HK-2 (cell line): ENCODE results near the gene SEMA3G.
A peak's percentile ranks its signal among the peaks of the same experiment; 100 is the strongest.

Source experiments
- DNase-seq: peaks from one replicate; pipeline ENCODE4 v3.0.0-alpha.2; 2018; ENCODE audit not compliant: unreplicated experiment

The SEMA3G gene

DNA sequence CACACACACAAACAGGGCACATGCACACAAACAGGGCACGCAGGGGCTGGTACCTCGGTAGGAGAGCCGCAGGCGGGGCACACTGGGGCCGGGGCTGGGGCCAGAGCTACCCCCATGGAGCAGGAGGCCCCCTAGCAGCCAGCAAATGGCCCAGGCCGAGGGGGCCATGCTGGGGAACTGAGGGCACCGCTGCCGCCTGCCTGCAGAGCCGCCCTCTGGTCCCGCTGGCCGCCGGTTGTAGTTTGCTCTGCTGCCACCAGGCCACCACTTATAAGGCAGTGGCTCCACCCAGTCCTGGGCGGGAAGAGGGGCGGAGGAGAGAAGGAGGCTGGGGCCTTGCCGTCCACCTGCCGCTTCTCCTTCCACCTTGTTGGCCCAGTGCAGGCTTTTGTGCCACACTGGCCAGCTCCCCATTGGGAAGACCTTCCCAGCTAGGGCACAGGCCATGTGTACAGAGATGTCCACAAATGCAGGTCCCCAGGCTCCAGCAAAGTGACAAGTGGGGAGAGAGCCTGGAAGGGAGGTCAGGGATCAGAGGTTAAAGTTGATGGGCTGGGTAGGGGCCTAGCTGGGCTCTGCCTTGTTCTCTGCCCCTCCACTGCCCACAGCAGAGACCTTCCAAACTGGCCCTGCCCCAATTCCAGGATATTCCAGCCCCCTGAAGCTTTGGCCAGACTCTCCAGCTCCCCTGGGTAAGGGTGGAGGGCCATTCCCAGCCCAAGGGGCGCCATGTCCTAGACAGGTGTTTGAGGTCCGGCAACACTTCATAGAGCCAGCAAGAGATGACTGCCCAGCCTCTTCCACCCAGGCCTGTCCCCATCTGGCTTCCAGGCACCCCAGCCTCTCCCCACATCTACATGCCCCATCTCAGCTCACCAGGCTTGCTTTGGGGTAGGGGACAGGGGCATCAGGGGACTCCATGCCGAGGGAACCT, at the start of gene SEMA3G:
TSS of gene SEMA3G (minus strand) at position 244 of the 934 bp plus-strand sequence. CDS start at position 168, 76 bp downstream.
- DNase-seq, result peak; percentile 36

DNA sequence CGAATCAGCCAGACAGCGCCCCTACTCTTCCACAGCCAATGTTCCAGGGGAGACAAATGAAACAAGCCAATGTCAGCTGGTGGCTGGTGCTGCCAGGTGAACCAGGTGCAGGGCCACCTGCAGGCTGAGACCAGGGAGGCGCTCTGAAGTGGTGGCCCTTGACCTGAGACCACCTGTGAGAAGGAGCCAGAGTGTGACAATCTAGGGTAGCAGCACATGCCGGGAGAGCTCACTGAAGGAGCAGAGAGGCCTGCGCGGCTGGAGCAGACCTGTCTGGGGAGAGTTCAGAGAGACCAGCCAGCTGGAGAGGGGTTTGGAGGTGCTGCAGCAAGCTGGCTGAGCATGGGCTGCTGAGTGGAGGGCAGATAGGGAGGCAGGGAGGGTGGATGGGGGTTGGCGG, 49.5 kb upstream of the SEMA3G start:
- no peak for DNase-seq

DNA sequence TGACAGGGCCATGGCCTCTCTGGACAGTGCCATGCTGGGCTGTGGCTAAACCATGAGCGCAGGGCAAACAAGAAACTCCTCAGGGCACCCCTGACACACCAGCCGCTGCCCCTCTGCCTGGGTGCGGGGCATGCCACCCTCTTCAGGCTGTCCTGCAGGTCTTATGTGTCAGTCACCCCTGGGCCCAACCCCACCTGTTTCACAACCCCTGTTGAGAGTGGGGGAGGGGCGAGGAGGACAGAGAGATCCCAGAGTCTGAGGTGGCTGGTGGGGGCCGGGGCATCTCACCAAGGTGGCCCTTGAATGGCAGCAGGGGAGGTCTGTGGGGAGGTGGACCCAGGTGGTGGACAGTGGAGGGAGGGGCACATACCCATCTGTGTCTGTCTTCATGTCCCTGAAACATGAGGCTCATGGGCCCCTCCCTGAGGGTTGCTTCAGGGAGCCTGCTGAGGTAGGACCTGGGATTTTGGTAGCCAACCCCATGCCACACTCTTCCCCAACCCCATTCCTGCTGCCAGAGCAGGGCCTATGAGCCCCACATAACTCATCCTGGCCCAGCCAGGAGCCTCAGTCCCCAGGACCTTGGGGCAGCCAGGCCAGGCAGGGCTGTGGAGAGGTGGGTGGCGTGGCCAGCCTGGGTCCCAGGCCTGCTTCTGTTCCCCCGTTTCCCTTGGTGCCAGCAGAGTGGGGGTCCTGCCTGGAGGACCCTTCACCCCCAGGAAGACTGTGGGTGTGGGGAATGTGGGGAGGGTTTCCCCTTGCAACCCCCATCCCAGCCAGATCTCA, 48.5 kb upstream of the SEMA3G start:
- no peak for DNase-seq

DNA sequence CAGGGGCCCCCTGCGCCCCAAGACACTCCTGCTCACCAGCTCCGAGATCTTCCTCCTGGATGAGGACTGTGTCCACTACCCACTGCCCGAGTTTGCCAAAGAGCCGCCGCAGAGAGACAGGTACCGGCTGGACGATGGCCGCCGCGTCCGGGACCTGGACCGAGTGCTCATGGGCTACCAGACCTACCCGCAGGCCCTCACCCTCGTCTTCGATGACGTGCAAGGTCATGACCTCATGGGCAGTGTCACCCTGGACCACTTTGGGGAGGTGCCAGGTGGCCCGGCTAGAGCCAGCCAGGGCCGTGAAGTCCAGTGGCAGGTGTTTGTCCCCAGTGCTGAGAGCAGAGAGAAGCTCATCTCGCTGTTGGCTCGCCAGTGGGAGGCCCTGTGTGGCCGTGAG, 47.2 kb upstream of the SEMA3G start:
- DNase-seq, result no peak

DNA sequence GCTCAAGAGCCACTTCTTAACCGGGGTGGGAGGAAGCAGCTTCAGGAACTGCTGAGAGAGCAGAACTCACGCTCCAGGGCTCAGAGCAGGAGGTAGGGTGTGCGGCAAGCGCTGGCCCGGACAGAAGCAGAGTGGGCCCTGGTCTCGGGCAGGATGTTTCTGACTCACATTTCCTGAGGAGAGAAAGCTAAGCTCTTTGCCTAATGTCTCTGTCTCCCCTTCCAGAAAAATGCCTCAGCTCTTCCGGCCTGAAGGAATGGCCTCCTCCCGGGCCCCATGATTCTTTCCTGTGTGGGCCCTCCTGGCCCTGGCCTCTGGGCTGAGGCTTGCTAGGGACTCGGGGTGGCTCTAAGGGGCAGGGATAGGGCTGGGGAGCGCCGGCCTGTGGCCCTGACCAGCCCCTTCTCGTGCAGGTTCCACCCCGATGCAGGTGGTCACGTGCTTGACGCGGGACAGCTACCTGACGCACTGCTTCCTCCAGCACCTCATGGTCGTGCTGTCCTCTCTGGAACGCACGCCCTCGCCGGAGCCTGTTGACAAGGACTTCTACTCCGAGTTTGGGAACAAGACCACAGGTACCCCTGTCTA, 46.1 kb upstream of the SEMA3G start:
- DNase-seq, result no peak

DNA sequence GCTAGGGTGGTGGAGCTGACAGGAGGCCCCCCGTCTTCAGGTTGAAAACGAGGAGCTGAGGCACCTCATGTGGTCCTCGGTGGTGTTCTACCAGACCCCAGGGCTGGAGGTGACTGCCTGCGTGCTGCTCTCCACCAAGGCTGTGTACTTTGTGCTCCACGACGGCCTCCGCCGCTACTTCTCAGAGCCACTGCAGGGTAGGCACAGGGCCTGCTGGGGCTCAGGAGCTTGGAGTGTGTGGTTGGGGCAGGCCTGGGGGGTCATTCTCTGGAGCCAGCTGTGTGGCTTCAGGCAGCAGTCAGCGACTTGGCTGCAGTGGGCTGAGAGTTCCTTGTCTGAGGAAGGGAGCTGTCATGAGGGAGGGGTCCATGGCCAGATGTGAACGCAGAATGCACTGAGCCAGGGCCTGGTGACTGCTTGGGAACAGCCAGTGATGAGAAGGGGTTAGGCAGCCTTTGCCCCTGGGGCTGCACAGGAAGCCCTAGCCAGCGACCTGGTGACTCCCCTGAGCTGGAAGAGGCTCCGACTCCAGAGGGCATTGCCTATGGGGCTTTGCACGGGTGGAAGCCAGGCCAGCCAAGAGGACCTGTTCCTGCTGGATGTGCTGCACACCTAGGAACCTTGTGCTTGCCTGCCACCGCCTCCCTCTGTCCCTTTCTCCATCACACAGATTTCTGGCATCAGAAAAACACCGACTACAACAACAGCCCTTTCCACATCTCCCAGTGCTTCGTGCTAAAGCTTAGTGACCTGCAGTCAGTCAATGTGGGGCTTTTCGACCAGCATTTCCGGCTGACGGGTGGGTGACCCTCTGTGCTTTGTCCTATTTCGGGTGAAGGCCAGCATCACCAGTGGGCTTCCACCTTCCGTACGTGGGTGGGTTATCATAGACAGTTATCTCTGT, 45.4 kb upstream of the SEMA3G start:
- DNase-seq, result no peak

DNA sequence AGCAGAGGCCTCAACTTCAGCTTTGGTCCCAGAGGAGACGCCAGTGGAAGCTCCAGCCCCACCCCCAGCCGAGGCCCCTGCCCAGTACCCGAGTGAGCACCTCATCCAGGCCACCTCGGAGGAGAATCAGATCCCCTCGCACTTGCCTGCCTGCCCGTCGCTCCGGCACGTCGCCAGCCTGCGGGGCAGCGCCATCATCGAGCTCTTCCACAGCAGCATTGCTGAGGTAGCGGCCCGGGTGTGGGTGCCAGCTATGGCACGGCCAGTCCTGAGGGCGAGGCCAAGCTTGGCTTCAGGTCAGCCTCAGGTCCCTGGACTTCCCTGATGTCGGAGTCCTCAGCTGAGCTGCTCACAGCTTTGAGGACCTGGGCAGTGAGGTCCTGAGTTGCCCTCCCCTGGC, 44.5 kb upstream of the SEMA3G start:
- no peak for DNase-seq

DNA sequence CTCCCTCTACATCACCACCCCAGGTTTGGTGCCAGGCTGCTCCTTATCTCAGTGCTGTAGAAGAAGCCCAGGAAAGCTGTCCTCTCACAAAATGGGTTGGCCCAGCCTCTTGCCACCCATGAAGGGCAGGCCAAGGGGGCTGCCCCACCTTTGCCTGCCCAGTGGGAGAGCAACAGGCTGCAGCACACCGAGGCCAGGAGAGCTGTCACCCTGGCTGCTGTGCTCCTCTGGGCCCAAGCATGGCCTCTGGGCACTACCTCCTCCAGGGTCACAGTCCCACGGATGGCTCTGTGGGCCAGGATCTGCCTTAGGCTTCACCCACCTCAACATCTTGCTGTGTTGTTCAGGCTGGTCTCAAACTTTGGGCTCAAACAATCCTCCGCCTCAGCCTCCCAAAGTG, 43.8 kb upstream of the SEMA3G start:
- no peak for DNase-seq

DNA sequence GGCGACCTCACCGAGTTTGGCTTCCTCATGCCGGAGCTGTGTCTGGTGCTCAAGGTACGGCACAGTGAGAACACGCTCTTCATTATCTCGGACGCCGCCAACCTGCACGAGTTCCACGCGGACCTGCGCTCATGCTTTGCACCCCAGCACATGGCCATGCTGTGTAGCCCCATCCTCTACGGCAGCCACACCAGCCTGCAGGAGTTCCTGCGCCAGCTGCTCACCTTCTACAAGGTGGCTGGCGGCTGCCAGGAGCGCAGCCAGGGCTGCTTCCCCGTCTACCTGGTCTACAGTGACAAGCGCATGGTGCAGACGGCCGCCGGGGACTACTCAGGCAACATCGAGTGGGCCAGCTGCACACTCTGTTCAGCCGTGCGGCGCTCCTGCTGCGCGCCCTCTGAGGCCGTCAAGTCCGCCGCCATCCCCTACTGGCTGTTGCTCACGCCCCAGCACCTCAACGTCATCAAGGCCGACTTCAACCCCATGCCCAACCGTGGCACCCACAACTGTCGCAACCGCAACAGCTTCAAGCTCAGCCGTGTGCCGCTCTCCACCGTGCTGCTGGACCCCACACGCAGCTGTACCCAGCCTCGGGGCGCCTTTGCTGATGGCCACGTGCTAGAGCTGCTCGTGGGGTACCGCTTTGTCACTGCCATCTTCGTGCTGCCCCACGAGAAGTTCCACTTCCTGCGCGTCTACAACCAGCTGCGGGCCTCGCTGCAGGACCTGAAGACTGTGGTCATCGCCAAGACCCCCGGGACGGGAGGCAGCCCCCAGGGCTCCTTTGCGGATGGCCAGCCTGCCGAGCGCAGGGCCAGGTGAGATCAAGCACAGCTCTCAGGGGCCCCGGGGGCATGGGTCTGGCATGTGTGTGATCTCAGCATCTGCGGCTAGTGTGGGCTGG, 43.1 kb upstream of the SEMA3G start:
- DNase-seq, result no peak

DNA sequence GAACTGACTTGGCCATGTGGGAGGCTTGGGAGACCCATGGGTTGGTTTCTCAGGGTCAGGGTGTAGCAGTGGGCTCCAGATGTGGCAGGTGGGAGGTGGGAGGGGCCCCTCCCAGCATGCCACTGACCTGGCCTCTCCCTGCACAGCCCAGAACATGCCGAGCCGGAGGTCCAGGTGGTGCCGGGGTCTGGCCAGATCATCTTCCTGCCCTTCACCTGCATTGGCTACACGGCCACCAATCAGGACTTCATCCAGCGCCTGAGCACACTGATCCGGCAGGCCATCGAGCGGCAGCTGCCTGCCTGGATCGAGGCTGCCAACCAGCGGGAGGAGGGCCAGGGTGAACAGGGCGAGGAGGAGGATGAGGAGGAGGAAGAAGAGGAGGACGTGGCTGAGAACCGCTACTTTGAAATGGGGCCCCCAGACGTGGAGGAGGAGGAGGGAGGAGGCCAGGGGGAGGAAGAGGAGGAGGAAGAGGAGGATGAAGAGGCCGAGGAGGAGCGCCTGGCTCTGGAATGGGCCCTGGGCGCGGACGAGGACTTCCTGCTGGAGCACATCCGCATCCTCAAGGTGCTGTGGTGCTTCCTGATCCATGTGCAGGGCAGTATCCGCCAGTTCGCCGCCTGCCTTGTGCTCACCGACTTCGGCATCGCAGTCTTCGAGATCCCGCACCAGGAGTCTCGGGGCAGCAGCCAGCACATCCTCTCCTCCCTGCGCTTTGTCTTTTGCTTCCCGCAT, 42.3 kb upstream of the SEMA3G start:
- no peak for DNase-seq

DNA sequence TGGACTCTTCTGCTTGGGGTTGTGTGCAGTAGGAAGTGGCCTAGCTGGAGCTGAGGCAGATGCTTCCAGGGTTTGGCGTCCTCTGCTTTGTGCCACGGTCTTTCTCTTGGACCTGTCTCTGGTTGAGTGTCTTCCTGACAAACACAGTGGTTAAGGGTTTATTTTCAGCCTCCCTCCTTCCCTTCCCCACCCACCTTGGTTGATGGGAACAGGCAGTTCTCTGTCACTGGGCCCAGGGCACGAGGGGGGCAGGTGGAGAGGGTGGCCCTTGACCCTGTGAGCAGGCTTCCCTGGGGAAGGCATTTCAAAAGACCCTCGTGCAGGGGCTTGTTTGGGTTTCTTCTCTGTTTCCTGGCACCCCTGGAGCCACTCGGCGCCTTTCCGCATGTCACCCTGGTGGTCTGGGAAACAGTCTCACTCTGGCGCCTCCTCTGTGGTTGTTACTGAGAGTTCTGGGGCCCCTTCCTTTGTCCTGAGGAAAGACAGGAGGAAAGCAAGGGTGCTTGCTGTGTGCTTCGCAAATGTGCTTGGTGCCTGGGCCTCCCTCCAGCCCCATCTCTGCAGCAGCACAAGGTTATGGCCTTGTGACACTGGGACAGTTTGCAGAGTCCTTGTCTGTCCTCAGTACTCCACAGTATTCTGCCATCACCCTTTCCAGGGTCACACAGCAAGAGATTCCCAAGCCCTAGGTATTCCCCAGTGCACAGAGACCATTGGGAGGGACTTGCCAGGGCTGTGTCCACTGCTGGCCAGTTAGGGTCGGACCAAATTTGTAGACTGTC, 40.0 kb upstream of the SEMA3G start:
- DNase-seq, result no peak

DNA sequence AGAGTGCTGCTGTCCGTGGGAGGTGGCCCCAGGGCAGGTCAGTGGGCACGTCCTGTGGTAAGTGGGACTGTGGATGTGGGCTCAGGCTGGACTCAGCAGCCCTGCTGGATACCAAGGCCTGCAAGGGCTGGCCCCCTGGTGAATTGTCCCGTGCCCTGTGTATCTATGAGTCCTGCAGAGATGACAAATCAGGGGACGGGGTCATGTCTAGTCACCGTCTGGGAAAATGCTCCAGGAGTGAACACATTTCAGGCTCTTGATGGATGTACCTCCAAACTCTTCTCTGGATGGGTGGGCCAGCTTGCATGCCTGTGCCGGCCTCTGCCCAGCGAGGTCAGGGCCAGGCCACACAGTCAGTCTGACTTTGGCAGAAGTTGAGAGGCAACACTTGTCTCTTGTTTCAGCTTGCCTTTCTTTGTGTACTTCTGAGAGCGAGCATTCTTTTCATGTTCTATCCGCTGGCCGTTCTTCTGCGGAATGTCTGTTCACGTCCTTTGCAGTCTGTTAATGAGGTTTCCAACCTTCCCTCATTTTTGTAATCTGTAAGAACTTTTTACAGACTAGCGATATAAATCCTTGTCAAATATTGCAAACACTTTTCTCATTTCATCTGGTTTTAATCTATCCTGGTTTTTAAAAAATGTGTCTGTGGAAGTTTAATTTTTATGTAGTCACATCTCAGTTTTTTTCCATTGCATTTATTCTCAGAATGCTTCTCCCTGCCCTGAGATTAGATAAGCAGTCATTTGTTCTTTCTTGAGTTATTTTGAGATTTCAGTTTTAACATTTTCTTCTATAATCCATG, 38.9 kb upstream of the SEMA3G start:
- no peak for DNase-seq

DNA sequence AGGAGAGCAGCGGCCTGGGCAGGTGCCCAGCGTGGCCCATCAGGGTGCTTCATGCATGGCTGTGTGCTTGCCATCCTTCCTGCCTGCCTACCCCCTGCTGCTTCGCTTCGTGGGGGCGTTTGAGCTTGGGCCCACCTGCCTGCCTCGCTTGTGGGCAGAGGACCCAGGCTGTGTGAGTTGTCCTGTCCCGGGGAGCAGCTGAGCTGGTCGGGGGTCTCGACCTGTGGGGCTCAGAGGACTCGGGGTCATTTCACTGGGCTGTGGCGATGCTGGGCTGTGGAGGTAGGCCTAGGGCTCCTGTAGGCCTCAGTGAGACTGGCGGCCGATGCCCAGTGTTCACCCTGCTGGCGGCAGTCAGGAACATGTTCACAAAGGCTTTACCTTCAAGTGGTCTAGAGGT, 38.2 kb upstream of the SEMA3G start:
- no peak for DNase-seq

DNA sequence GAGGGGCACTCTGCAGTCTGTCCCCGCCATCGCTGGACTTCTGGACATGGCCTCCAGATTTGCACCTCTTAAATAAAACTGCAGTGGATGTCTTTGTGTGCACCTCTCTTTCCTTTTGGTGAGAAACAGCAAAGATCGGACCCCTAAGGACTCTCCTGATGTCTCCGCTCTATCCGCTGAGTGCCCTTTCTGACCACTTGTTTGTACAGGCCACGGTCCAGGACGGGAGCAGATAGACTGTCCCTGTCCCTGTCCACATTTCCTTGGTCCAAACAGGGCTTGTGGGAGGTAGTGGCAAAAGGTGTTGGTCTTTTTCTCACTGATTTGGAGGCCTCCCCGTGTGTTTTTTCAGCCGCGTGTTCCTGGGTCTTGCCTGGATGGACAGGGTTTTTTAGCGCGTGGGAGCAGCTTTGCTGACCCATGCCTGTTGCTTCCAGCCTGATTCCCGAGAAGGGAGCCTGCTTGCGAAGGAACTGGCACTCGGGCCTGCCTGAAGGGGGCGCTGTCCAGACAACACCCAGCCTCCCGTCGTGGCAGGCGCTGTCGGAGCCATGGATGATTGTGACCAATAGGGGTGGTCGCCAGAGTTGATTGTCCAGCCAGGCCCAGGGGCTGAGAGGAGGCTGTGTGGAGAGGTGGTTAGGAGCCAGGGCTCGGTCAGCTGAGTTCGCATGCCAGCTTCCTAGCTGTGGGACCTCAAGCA, 37.1 kb upstream of the SEMA3G start:
- DNase-seq, result no peak

DNA sequence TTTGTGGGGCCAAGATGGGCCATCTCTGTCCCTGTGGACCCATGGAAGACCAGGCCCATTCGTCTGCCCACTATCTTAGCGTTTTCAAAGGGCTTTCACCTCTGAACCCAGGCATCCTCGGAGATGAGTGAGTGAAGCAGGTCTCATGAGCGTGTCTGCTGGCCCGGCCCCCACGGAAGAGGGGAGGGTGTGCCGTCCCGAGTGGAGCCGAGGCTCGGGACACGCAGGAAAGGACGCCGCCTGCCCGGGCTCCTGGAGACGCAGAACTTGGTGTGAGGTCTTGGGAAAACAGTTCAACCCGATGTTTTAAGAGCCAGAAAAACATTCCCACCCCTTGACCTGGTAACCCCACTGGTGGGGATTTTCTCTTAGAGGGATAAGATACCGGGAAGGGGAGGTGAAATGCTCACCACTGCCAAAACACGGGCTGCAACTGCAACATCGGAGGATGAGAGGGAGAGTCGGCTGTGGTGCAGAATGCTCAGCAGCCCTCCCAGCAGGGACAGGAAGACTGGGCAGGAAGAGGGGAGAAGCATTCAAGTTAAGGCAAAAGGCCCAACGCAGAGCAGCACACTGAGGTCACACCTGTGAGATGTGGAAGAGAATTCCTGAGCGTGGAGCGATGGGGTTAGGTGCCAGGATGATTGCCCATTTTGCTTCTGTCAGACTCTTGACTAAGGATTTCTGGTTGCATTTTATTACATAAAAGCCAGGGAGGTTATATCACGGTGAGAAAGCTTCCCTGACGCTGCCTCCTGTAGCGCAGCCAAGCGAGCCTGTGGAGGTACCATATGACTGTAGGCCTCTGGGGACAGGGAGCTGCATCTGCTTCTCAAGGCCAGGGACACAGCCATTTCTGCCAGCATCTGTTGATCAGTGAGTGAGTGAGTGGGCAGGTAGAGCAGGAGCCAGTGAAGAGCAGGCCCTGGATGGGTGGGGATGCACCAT, 36.1 kb upstream of the SEMA3G start:
- DNase-seq, result no peak

DNA sequence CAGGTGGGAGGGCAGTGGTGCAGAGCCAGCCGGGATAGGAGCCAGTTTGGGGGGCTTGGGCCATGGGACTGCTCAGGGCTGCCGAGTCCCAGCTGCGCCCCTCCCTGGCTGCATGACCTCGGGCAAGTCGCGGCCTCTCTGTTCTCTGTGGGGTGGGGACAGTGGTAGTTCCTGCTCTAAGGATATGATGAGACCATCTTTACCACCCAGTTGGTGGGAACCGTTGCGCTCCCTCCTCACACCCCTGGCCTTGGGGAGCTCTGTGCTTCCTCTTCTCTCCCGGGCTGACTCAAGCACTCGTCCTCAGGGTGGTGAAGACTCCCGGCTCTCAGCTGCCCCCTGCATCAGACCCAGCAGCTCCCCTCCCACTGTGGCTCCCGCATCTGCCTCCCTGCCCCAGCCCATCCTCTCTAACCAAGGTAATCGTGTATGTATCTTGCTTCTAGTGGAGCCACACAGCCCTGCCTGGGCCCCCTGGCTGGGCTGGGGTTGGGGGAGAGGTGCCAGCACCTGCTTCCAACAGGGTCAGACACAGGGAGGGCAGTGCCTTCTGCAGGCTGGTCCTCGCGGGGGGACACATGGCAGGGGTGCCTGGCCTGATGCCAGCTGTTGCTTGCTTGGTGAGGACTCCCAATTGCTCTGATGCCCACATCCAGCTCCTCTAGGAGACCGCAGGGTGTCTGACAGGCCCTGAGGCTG, 35.1 kb upstream of the SEMA3G start:
- no peak for DNase-seq
